ENCODE measurements around the gene AZU1.
"Not testable (repeated sequence)": the region's sequence is repeated elsewhere in the genome, so short reads cannot be mapped to it uniquely, and the experiment has no call there.

AZU1 gene

DNA sequence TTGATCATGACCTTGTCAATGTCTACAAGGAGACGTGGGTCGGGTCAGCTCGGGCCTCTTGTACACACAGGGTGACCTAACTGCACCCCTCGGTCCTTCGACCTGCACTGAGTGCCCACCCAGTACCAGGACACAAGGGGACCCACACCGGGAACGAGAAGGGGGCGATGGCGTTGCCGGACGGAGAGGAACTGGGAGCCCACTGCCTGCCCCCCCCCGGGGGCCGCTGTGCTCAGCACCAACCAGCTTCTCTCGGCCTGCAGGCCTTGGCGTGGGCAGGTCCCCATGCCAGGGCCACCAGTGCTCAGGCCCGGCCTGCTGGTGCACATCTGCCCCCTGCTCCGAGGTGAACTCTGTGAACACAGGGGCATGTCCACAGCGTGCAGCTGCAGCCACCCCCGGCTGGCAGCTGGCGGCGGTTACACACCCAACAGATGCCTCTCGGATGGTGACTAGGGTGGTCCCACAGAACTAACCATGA, 46.0 kb downstream of the AZU1 start:
- no peak for DNase-seq (ENCODE audit: low spot score)

DNA sequence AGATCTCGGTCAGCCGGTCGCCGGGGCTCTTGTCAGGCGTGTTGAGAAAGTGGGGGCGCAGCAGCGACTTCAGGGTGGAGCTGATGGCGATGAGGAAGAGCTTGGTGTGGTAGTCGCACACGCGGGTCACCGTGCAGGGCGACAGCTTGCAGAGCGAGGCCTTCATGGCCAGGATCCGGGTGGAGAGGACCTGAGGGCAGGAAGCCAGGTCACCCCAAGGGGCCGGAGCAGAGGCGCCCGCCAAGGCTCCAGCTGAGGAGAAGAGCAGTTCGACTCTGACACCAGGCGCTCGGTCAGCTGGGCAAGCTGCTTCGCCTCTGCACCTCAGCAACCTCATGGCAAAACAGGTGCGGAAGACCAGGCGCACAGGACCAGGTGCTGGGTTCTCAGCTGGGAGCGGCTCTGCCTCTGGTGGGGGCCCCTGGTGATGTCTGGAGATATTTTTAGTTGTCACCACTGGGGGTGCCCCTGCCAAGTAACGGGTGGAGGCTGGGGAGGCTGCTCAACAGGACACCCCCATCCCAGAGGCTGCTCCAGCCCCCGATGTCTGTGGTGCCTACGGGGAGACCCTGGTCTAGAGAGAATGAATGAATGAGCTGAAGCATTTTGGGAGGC, 47.7 kb downstream of the AZU1 start:
- no peak for DNase-seq (ENCODE audit: low spot score)

DNA sequence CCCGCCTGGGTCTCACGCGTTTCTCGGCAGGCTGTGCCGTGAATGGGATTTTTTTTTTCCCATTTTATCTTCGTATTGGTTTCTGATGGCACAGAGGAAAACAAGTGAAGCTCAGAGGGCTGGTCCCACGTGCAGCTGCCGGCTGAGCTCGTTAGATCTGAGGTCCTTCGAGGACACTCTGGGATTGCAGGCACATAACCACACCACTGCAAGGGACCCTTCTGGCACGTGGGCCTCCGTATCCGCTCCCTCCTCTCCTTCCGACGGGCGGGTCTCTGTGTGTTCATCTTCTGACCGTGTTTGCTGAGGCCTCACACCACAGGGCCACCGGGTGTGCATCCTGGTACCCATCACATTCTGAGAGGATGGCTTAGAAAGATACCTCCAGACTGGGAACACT, 48.5 kb downstream of the AZU1 start:
- no peak for DNase-seq (ENCODE audit: low spot score)

DNA sequence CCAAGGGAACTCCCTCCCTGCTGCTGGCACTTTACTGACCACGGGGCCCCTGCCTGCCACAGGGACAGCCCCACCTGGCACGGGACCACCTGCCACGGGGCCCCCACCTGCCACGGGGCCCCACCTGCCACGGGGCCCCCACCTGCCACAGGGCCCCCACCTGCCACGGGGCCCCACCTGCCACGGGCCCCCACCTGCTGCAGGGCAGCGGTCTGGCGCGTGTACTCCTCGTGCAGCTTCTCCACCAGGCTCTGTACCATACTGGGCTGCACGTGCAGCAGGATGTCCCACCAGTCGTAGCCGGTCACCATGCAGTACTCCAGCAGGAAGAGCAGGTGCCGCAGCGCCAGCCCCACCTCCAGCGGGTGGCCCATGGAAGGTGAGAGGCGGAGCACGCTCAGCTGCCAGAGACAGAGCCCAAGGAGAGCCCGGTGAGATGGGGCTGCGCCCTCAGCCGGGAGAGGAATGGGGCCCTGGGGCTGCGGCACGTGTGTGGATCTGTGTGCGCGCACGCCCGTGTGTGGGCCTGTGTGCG, 49.2 kb downstream of the AZU1 start:
- DNase-seq (ENCODE audit: low spot score), result no peak

DNA sequence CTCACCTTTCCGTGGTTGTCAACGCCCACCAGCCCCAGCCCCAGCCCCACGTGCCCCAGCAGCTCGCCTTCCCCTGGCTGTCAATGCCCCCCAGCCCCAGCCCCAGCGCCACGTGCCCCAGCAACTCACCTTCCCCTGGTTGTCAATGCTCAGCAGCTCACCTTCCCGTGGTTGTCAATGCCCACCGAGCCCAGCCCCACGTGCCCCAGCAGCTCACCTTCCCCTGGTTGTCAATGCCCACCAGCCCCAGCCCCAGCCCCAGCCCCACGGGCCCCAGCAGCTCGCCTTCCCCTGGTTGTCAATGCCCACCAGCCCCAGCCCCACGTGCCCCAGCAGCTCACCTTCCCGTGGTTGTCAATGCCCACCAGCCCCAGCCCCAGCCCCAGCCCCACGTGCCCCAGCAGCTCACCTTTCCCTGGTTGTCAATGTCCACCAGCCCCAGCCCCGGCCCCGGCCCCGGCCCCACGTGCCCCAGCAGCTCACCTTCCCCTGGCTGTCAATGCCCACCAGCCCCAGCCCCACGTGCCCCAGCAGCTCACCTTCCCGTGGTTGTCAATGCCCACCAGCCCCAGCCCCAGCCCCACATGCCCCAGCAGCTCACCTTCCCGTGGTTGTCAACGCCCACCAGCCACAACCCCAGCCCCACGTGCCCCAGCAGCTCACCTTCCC, 50.5 kb downstream of the AZU1 start:
- not testable (repeated sequence) for DNase-seq (ENCODE audit: low spot score)

DNA sequence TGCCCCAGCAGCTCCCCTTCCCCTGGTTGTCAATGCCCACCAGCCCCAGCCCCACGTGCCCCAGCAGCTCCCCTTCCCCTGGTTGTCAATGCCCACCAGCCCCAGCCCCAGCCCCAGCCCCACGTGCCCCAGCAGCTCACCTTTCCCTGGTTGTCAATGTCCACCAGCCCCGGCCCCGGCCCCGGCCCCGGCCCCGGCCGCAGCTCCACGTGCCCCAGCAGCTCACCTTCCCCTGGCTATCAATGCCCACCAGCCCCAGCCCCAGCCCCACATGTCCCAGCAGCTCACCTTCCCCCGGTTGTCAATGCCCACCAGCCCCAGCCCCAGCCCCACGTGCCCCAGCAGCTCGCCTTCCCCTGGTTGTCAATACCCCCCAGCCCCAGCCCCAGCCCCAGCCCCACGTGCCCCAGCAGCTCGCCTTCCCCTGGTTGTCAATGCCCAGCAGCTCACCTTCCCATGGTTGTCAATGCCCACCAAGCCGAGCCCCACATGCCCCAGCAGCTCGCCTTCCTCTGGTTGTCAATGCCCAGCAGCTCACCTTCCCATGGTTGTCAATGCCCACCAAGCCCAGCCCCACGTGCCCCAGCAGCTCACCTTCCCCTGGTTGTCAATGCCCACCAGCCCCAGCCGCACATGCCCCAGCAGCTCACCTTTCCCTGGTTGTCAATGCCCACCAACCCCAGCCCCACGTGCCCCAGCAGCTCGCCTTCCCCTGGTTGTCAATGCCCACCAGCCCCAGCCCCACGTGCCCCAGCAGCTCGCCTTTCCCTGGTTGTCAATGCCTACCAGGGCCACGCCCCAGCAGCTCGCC, 51.3 kb downstream of the AZU1 start:
- not testable (repeated sequence) for DNase-seq (ENCODE audit: low spot score)

DNA sequence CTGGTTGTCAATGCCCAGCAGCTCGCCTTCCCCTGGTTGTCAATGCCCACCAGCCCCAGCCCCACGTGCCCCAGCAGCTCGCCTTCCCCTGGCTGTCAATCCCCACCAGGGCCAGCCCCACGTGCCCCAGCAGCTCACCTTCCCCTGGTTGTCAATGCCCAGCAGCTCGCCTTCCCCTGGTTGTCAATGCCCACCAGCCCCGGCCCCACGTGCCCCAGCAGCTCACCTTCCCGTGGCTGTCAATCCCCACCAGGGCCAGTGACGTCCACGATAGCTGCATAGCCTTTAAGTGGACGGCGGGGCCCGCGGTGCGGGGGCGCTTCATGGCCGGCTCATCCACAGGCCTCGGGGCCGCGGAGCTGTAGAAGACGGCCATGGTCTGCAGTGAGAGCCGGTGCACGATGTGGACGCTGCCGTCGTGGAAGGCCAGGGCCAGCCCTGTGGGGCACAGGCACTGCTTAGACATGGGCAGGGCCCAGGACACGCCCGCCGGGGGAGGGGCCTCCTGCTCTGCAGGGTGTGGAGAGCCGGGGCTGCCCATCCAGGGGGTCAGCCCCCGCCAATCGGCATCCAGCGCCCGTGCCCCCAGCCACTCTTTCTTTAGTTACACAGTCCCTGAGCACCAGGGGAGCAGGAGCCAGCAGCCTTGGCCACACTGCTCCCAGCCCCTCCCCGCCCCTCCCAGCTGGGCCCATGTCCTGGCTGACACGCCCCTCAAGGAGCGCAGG, 52.2 kb downstream of the AZU1 start:
- DNase-seq (ENCODE audit: low spot score), result no peak

Measured in COLO829 (cell line).